OCI-LY1 (cell line): ENCODE data around the gene GTF2E1.

Experiments used
- H2AFZ ChIP-seq: fragments of 200-600 bp; sonication (generic), shearing (Covaris generic); 2 replicates; pipeline ENCODE4 v1.6.0; 2014; ENCODE audit warnings: antibody characterized with exemption, mild to moderate bottlenecking, low read length
- H3F3A ChIP-seq: fragments of 200-600 bp; sonication (generic), shearing (Covaris generic); 2 replicates; pipeline ENCODE4 v1.6.0; 2014; ENCODE audit warnings: mild to moderate bottlenecking, antibody characterized with exemption, low read length, moderate library complexity; ENCODE audit not compliant: insufficient read depth
- H3K27ac ChIP-seq: fragments of 200-600 bp; sonication (generic); 2 replicates; pipeline ENCODE4 v1.5.1; 2014; ENCODE audit warnings: low read length, mixed run types, mild to moderate bottlenecking, low read depth; ENCODE audit not compliant: poor library complexity, severe bottlenecking
- H3K27me3 ChIP-seq: fragments of 200-600 bp; sonication (generic); 2 replicates; pipeline ENCODE4 v1.6.0; 2014; ENCODE audit warnings: antibody characterized with exemption, mild to moderate bottlenecking, low read length, moderate library complexity; ENCODE audit not compliant: insufficient read depth
- H3K36me3 ChIP-seq: fragments of 200-600 bp; sonication (generic); 2 replicates; pipeline ENCODE4 v1.6.1; 2014; ENCODE audit warnings: mild to moderate bottlenecking, antibody characterized with exemption, low read length, moderate library complexity, mixed read lengths; ENCODE audit not compliant: insufficient read depth
- H3K4me1 ChIP-seq: fragments of 200-600 bp; sonication (generic); 2 replicates; pipeline ENCODE4 v1.5.1; 2014; ENCODE audit warnings: mild to moderate bottlenecking, low read length, moderate library complexity; ENCODE audit not compliant: insufficient read depth, severe bottlenecking
- H3K4me2 ChIP-seq: fragments of 200-600 bp; sonication (generic), shearing (Covaris generic); 2 replicates; pipeline ENCODE4 v1.6.1; 2014; ENCODE audit warnings: low read length
- H3K4me3 ChIP-seq: fragments of 200-600 bp; sonication (generic); 2 replicates; pipeline ENCODE4 v1.5.1; 2014; ENCODE audit warnings: low read length, low read depth, mild to moderate bottlenecking, mixed read lengths; ENCODE audit not compliant: poor library complexity, severe bottlenecking
- H3K79me2 ChIP-seq: fragments of 200-600 bp; shearing (Covaris generic); 2 replicates; pipeline ENCODE4 v1.6.1; 2016; ENCODE audit warnings: mixed run types, low read length, mixed read lengths; ENCODE audit not compliant: insufficient read depth
- H3K9ac ChIP-seq: fragments of 200-600 bp; sonication (generic), shearing (Covaris generic); 2 replicates; pipeline ENCODE4 v1.6.1; 2014; ENCODE audit warnings: mild to moderate bottlenecking, low read length, mixed read lengths
- H3K9me2 ChIP-seq: fragments of 200-600 bp; sonication (generic), shearing (Covaris generic); 2 replicates; pipeline ENCODE4 v1.6.1; 2014; ENCODE audit warnings: low read depth, mild to moderate bottlenecking, low read length, mixed read lengths
- H3K9me3 ChIP-seq: fragments of 200-600 bp; shearing (Covaris generic); 2 replicates; pipeline ENCODE4 v1.6.1; 2014; ENCODE audit warnings: low read length, mixed read lengths
- H4K20me1 ChIP-seq: fragments of 200-600 bp; sonication (generic), shearing (Covaris generic); 2 replicates; pipeline ENCODE4 v1.6.0; 2016; ENCODE audit warnings: mild to moderate bottlenecking, low read length; ENCODE audit not compliant: insufficient read depth
- CTCF ChIP-seq: fragments of 200-600 bp; sonication (generic), shearing (Covaris generic); IDR thresholded peaks from 2 replicates; pipeline ENCODE4 v1.5.1; 2017; ENCODE audit warnings: mild to moderate bottlenecking, antibody characterized with exemption, low read length, moderate library complexity, mixed read lengths
- EZH2 ChIP-seq: fragments of 200-600 bp; sonication (generic), shearing (Covaris generic); IDR thresholded peaks from 2 replicates; pipeline ENCODE4 v1.8.0; 2017; ENCODE audit warnings: borderline replicate concordance, mixed run types, mild to moderate bottlenecking, antibody characterized with exemption, low read length, moderate library complexity, mixed read lengths

GTF2E1 gene

DNA sequence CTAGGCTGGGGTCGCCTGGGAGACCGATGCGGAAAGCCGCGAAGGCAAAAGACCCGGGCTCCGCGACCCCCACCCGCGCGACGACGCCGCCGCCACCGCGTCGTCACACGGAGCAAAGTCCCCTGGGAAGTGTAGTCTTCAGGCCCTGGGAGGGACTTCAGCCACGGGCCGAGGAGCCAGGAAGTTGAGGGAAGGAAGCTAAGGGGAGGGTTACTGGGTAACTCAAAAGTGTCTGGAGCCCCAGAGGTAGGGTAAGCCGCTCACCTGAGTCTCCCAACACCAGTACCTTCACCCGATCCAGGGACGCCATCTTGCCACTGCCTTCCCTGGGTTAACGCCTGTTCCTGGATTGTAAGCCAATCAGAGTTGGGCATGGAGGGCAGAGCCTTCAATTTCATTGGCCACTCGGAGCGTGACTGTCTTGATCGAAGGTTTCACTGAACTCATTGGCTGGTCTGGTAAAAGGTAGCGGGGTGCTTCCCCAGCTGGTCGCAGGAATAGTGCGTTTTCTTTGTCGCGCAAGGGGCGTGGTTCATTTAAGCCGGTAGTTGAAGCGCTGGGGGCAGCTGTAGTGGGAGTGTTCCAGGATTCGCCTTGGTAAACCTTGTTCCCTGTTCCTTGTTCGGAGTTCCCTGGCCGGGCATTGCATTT lies at the start of gene GTF2E1, which contains the start of gene RABL3:
GTF2E1 (plus strand) TSS at position 547 of the 651 bp plus-strand sequence. CDS start 7,809 bp downstream, outside the sequence.
RABL3 (minus strand) TSS at position 319 of the 651 bp plus-strand sequence; CDS start at position 310, 9 bp downstream.
- H3F3A ChIP-seq: no peaks in the 10 kb centered on the region
- H3K4me1 ChIP-seq: peaks cover 21% of the 10 kb centered on the region
- peak within 1 kb of the TSS; percentile 87 for H3K9ac ChIP-seq
- peaks cover 22% of the 10 kb centered on the region for H3K36me3 ChIP-seq
- H3K4me3 ChIP-seq: peak within 1 kb of the TSS; percentile 93
- peaks cover 43% of the 10 kb centered on the region for H3K79me2 ChIP-seq
- no peaks in the 10 kb centered on the region for H3K27me3 ChIP-seq
- no peaks in the 10 kb centered on the region for H4K20me1 ChIP-seq
- peak within 1 kb of the TSS; percentile 97 for H3K4me2 ChIP-seq
- no peaks in the 10 kb centered on the region for H3K9me2 ChIP-seq
- H3K9me3 ChIP-seq: no peaks in the 10 kb centered on the region
- H3K27ac ChIP-seq: peak within 1 kb of the TSS; percentile 87
- no peak for TF ChIP-seq CTCF
- TF ChIP-seq EZH2: no peak
- peak within 1 kb of the TSS; percentile 67 for H2AFZ ChIP-seq

DNA sequence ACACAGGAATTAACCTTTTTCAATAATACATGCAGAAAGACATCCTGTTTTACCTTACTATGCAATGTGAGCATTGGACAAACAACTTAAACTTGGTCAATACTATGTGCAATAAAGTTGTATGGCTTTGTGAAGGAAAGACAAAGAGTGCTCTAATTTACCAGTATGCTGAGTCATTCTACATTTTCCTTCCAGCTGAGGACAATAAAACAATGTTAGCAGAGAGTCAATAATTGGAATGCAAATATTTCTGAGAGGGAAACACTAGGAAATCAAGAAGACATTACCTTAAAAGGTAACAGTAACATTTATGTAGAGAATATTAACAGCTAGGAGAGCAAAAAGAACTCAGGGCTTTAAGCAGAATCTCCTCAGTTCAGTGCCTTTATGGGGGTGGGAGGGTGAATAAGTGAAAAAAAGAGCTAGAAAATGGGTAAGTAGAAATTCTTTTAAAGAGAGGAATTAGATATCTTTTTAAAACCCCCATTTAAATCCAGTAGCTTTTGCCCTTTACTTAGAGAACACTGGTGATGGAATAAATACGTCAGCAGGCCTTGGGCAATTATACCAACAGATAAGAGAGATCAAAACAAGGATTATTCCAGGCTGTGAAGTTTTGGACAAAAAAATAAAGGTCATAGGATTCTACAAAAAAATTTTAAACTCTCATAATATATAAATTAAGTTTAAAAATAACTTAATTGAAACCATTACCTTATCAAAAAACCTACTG lies 48.9 kb upstream of the GTF2E1 start:
- Histone ChIP-seq H3K9me3 (no peaks in the 10 kb centered on the region), H3K9me2 (no peaks in the 10 kb centered on the region), H3K79me2 (no peaks in the 10 kb centered on the region), H3K27ac (no peak overlapping the region), H3K4me1 (peaks cover 3% of the 10 kb centered on the region), H3K27me3 (no peaks in the 10 kb centered on the region), H4K20me1 (no peaks in the 10 kb centered on the region), H3K4me3 (no peak overlapping the region), H2AFZ (no peak overlapping the region), H3K36me3 (peaks cover 20% of the 10 kb centered on the region; the same call in 1 of the 2 replicates), H3K4me2 (no peak overlapping the region), H3K9ac (no peak overlapping the region), H3F3A (no peaks in the 10 kb centered on the region)
- TF ChIP-seq CTCF (no peak), EZH2 (no peak)

DNA sequence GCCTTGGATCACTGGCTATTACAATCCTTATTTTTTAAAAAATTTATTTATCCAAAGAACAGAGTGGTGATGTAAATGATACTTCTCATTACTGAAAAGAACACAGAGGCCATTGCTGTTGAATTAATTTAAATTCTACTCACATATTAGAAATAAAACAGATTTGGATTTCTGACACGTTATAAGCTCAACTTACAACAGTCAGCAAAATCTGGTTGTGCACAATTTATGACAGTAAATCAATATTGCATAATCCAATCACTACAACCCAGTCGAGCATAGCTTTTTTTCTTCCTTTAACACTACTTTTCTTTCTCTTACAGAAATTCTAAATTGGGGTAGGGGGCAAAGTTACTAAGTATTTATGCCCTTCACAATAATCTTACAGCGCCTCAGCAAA lies 43.2 kb upstream of the GTF2E1 start:
- H3K9me3 ChIP-seq: no peaks in the 10 kb centered on the region
- H3K4me2 ChIP-seq: no peak overlapping the region
- H3K4me1 ChIP-seq: no peaks in the 10 kb centered on the region
- TF ChIP-seq EZH2: no peak
- no peak for TF ChIP-seq CTCF
- H3K36me3 ChIP-seq: peaks cover 31% of the 10 kb centered on the region
- H3K4me3 ChIP-seq: no peak overlapping the region
- no peak overlapping the region for H3K27ac ChIP-seq
- no peaks in the 10 kb centered on the region for H4K20me1 ChIP-seq
- H3K79me2 ChIP-seq: no peaks in the 10 kb centered on the region
- H3K9ac ChIP-seq: no peak overlapping the region
- H3F3A ChIP-seq: no peaks in the 10 kb centered on the region
- no peaks in the 10 kb centered on the region for H3K27me3 ChIP-seq
- H3K9me2 ChIP-seq: no peaks in the 10 kb centered on the region
- no peak overlapping the region for H2AFZ ChIP-seq
